Measurements from ENCODE around the gene ALDH1L1. TPM values are rescaled to one million over a fixed set of nuclear protein-coding genes. Genes with fewer than 3 reads are reported as not detected.

Gene ALDH1L1
- total RNA-seq, 1 experiment from 2014 or later = 0.36 TPM

DNA sequence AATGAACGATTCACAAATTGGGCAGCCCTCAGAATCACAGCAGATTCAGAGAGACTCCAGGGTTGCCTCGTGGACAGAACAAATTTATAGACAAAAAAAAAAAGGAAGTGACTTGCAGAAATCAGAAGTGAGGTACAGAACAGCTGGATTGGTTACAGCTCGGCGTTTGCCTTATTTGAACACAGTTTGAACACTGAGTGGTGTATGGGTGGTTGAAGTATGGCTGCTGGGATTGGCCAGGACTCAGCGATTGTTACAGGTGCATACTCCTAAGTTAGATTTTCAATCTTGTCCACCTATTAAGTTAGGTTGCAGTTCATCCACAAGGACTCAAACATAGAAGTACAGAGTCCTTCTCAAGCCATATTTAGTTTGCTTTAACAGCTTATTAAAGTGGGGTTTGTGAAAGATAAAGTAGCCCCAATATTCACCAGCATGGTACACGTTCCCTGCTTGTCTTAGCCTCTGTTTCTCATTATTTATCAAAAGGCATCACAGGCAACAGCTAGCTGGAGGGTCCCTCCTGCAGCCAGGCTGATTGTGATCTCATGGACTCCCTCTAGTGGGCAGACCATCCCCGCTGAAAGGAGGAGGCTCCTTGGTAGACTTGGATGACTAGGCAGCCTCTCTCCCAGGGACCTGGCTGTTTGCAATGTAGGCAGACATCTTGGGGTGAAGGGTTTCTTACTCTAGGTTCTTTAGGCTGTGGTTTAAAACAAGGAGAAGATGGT lies 17.6 kb upstream of the ALDH1L1 start:
- peak; percentile 95 for ATAC-seq
- no peak overlapping the region for H3K4me3 ChIP-seq (ENCODE audit: low read depth in 2 of 2, low read length in 2 of 2)

DNA sequence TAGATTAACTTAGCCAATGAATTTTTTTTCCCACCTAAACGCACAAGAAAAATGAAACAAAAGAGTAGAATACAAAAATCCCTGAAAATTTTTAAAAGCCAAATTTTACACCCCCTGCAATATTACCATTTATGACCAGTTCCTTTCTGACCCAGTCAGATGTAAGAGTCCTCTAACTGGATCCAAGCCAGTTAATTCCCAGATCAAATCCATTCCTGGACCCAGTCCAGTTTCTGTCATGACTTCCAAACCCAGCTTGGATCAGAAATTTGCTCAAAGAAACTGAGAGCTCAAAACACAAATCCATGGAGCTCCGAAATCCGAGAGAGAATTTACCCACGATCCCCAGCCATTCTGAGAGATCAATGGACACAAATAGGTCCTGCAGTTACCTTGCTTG lies 17.0 kb upstream of the ALDH1L1 start:
- BruUV-seq (replicated peaks) = no TSS peak
- Histone ChIP-seq H3K36me3 (ENCODE audit: control insufficient read depth, insufficient read depth, low read length) (no peaks in the 10 kb centered on the region), H3K4me3 (ENCODE audit: low read depth in 2 of 2, low read length in 2 of 2) (no peak overlapping the region), H3K27ac (ENCODE audit: low read length) (no peak overlapping the region), H3K4me1 (ENCODE audit: control insufficient read depth, insufficient read depth, low read length) (no peaks in the 10 kb centered on the region), H3K9me3 (ENCODE audit: control insufficient read depth, insufficient read depth, low read depth, low read length) (peaks cover 12% of the 10 kb centered on the region), H3K27me3 (ENCODE audit: control insufficient read depth, insufficient read depth, low read length) (peaks cover 5% of the 10 kb centered on the region; the same call in 1 of the 2 replicates)
- no peak for DNase-seq (ENCODE audit: low read depth, low spot score)
- ChIA-PET CTCF (interaction anchor here (0.6 to 1.3 kb wide), 5 partner anchors 11 to 1437 kb away, joined by 3 to 5 read pairs (median 4); no protein-coding TSS in a partner anchor), POLR2A (no interaction called here)
- no peak for ATAC-seq
- in situ Hi-C loops (cut with HindIII; ENCODE audit: low pct_unique_long_range_greater_than_20kb, low sequenced_read_pairs) = no loop called here
- intact Hi-C loops (cut with micrococcal nuclease; ENCODE audit: unreplicated experiment) = no loop called here
- TF ChIP-seq POLR2AphosphoS5 (IDR thresholded peaks at IDR 0.05; ENCODE audit: low read depth, low read length) (no peak), SIN3A (IDR thresholded peaks at IDR 0.05; ENCODE audit: borderline replicate concordance, insufficient read depth, low read depth, low read length) (no peak), TCF7L2 (IDR thresholded peaks at IDR 0.05; ENCODE audit: low read depth, low read length) (no peak)
- TF ChIP-seq, protein P1, sequence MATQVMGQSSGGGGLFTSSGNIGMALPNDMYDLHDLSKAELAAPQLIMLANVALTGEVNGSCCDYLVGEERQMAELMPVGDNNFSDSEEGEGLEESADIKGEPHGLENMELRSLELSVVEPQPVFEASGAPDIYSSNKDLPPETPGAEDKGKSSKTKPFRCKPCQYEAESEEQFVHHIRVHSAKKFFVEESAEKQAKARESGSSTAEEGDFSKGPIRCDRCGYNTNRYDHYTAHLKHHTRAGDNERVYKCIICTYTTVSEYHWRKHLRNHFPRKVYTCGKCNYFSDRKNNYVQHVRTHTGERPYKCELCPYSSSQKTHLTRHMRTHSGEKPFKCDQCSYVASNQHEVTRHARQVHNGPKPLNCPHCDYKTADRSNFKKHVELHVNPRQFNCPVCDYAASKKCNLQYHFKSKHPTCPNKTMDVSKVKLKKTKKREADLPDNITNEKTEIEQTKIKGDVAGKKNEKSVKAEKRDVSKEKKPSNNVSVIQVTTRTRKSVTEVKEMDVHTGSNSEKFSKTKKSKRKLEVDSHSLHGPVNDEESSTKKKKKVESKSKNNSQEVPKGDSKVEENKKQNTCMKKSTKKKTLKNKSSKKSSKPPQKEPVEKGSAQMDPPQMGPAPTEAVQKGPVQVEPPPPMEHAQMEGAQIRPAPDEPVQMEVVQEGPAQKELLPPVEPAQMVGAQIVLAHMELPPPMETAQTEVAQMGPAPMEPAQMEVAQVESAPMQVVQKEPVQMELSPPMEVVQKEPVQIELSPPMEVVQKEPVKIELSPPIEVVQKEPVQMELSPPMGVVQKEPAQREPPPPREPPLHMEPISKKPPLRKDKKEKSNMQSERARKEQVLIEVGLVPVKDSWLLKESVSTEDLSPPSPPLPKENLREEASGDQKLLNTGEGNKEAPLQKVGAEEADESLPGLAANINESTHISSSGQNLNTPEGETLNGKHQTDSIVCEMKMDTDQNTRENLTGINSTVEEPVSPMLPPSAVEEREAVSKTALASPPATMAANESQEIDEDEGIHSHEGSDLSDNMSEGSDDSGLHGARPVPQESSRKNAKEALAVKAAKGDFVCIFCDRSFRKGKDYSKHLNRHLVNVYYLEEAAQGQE (IDR thresholded peaks at IDR 0.05; ENCODE audit: insufficient read depth in 1 of 2, low read depth in 2 of 2, low read length in 1 of 2) = no peak
- TF ChIP-seq, protein P2, sequence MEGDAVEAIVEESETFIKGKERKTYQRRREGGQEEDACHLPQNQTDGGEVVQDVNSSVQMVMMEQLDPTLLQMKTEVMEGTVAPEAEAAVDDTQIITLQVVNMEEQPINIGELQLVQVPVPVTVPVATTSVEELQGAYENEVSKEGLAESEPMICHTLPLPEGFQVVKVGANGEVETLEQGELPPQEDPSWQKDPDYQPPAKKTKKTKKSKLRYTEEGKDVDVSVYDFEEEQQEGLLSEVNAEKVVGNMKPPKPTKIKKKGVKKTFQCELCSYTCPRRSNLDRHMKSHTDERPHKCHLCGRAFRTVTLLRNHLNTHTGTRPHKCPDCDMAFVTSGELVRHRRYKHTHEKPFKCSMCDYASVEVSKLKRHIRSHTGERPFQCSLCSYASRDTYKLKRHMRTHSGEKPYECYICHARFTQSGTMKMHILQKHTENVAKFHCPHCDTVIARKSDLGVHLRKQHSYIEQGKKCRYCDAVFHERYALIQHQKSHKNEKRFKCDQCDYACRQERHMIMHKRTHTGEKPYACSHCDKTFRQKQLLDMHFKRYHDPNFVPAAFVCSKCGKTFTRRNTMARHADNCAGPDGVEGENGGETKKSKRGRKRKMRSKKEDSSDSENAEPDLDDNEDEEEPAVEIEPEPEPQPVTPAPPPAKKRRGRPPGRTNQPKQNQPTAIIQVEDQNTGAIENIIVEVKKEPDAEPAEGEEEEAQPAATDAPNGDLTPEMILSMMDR (IDR thresholded peaks at IDR 0.05) = no peak

More for the DNA sequence above, 17.6 kb upstream of the ALDH1L1 start:
- in situ Hi-C loops (cut with HindIII; ENCODE audit: low pct_unique_long_range_greater_than_20kb, low sequenced_read_pairs) (no loop called here), intact Hi-C loops (cut with micrococcal nuclease; ENCODE audit: unreplicated experiment) (no loop called here)
- Histone ChIP-seq H3K27me3 (ENCODE audit: control insufficient read depth, insufficient read depth, low read length) (peaks cover 5% of the 10 kb centered on the region; the same call in 1 of the 2 replicates), H3K27ac (ENCODE audit: low read length) (no peak overlapping the region), H3K36me3 (ENCODE audit: control insufficient read depth, insufficient read depth, low read length) (no peaks in the 10 kb centered on the region), H3K4me1 (ENCODE audit: control insufficient read depth, insufficient read depth, low read length) (no peaks in the 10 kb centered on the region), H3K9me3 (ENCODE audit: control insufficient read depth, insufficient read depth, low read depth, low read length) (peaks cover 12% of the 10 kb centered on the region)
- TF ChIP-seq, protein P2 (IDR thresholded peaks at IDR 0.05) = peak; percentile 86
- TF ChIP-seq, protein P1 (IDR thresholded peaks at IDR 0.05; ENCODE audit: insufficient read depth in 1 of 2, low read depth in 2 of 2, low read length in 1 of 2) = no peak
- CTCF ChIA-PET = interaction anchor here (0.6 to 1.3 kb wide), 4 partner anchors 12 to 325 kb away, joined by 3 to 5 read pairs (median 4); no protein-coding TSS in a partner anchor
- POLR2A ChIA-PET = no interaction called here
- peak; percentile 46 for DNase-seq (ENCODE audit: low read depth, low spot score)
- BruUV-seq (replicated peaks) = no TSS peak
